Hepatocyte (in vitro differentiated cells): ENCODE results near the gene CTSD.

Experiments
- EZH2 ChIP-seq: fragments of 200-600 bp; sonication (generic); IDR thresholded peaks from 2 replicates; pipeline ENCODE4 v1.6.1; 2016; ENCODE audit warnings: antibody characterized with exemption, mild to moderate bottlenecking, borderline replicate concordance
- EZH2phosphoT487 ChIP-seq: fragments of 200-600 bp; sonication (generic); IDR thresholded peaks from one replicate; pipeline ENCODE4 v1.6.1; 2018; ENCODE audit warnings: antibody characterized with exemption, mild to moderate bottlenecking, low read depth, moderate library complexity; ENCODE audit not compliant: unreplicated experiment, severe bottlenecking
- TF ChIP-seq, protein P1 (sequence below): fragments of 200-600 bp; sonication (generic); IDR thresholded peaks from 2 replicates; pipeline ENCODE4 v1.5.1; 2016; ENCODE audit warnings: antibody characterized with exemption, mild to moderate bottlenecking; ENCODE audit not compliant: poor library complexity

DNA sequence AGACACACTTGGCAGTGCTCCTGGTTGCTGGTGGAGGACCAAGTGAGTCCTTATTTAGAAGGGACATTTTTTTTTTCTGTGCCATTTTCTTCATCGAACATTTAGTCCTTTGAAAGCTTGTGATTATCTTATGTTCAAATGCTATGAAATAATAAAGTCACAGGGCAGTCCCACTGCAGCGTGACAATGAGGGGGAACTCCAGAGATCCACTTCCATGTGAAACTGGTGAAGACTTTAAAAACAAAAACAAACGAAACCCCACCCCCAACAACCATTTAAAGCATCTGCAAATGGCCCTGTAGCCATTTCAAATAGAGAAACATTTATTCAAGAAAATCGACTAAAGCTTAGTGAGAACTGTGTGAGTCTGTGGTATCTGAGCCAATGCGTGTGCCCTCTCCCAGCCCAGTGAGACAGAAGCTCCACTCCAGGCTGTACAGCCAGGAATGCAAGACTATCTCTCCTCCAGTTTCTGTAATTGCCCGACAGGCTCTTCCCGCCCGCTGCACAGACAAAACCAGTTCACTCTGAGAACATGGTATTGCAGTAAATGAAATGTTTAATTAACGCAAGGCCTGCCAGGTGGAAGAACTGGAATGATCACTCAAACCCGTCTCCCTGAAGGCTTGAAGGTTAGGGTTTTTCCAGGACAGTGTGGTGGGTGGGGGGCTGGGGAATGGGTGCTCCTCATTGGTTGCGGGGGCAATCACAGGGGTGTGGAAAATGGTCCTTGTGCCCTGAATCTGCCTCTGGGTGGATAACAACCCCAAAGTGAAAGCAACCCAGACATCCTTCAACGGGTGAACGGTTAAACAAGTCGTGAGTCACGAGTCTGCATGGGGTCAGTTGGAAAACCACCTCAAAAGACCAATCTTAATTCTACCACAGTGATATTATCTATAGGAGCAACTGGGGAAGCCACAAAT lies 58.3 kb downstream of the CTSD start:
- TF ChIP-seq, protein P1, sequence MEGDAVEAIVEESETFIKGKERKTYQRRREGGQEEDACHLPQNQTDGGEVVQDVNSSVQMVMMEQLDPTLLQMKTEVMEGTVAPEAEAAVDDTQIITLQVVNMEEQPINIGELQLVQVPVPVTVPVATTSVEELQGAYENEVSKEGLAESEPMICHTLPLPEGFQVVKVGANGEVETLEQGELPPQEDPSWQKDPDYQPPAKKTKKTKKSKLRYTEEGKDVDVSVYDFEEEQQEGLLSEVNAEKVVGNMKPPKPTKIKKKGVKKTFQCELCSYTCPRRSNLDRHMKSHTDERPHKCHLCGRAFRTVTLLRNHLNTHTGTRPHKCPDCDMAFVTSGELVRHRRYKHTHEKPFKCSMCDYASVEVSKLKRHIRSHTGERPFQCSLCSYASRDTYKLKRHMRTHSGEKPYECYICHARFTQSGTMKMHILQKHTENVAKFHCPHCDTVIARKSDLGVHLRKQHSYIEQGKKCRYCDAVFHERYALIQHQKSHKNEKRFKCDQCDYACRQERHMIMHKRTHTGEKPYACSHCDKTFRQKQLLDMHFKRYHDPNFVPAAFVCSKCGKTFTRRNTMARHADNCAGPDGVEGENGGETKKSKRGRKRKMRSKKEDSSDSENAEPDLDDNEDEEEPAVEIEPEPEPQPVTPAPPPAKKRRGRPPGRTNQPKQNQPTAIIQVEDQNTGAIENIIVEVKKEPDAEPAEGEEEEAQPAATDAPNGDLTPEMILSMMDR = no peak
- TF ChIP-seq EZH2 = no peak
- no peak for TF ChIP-seq EZH2phosphoT487
